ENCODE data around the gene TIGAR. TPM values are rescaled to one million over a fixed set of nuclear protein-coding genes. Genes with fewer than 3 reads are reported as not detected.

Gene TIGAR
- total RNA-seq, 2 experiments from 2014 or later: 10.3 to 12.8 TPM

GRCh38 chr12:4285070-4285469 is 35.9 kb upstream of the TIGAR start:
- H3K4me1 Mint-ChIP-seq (ENCODE audit: low read depth): peaks cover 97% of the 10 kb centered on the region
- intact Hi-C loops (cut with micrococcal nuclease): no loop called here
- H3K4me3 Mint-ChIP-seq: no peak overlapping the region
- no peaks in the 10 kb centered on the region for H3K9me3 Mint-ChIP-seq
- no peak overlapping the region for H3K27ac Mint-ChIP-seq
- DNase-seq: no peak
- CTCF ChIA-PET: interaction anchor here (0.6 to 1.8 kb wide), 2 partner anchors 8 to 181 kb away, joined by 3 to 9 read pairs; no protein-coding TSS in a partner anchor
- H3K36me3 Mint-ChIP-seq (ENCODE audit: low read depth): peaks cover 93% of the 10 kb centered on the region
- H3K27me3 Mint-ChIP-seq (ENCODE audit: low read depth): no peaks in the 10 kb centered on the region

- peak overlapping the region; percentile 71 for H3K27ac Mint-ChIP-seq
- DNase-seq: no peak
- H3K9me3 Mint-ChIP-seq: no peaks in the 10 kb centered on the region
- peaks cover 94% of the 10 kb centered on the region for H3K36me3 Mint-ChIP-seq (ENCODE audit: low read depth)
- H3K27me3 Mint-ChIP-seq (ENCODE audit: low read depth): no peaks in the 10 kb centered on the region
- no peak overlapping the region for H3K4me3 Mint-ChIP-seq
- intact Hi-C loops (cut with micrococcal nuclease): no loop called here
- H3K4me1 Mint-ChIP-seq (ENCODE audit: low read depth): peaks cover 97% of the 10 kb centered on the region
- CTCF ChIA-PET: interaction anchor here (1.8 kb wide), 1 partner anchor 9 kb away, joined by 9 read pairs; no protein-coding TSS in a partner anchor
Observed at GRCh38 chr12:4286228-4286627, 34.8 kb upstream of the TIGAR start.

- intact Hi-C loops (cut with micrococcal nuclease): no loop called here
- H3K4me3 Mint-ChIP-seq: no peak overlapping the region
- peaks cover 96% of the 10 kb centered on the region for H3K36me3 Mint-ChIP-seq (ENCODE audit: low read depth)
- no peaks in the 10 kb centered on the region for H3K9me3 Mint-ChIP-seq
- H3K4me1 Mint-ChIP-seq (ENCODE audit: low read depth): peaks cover 97% of the 10 kb centered on the region
- H3K27me3 Mint-ChIP-seq (ENCODE audit: low read depth): no peaks in the 10 kb centered on the region
- peak overlapping the region; percentile 83 for H3K27ac Mint-ChIP-seq
- DNase-seq: no peak
- CTCF ChIA-PET: interaction anchor here (0.7 to 1.8 kb wide), 2 partner anchors 10 to 289 kb away, joined by 3 to 9 read pairs; no protein-coding TSS in a partner anchor
Observed at GRCh38 chr12:4286771-4287317, 34.2 kb upstream of the TIGAR start.

- H3K27me3 Mint-ChIP-seq (ENCODE audit: low read depth): no peaks in the 10 kb centered on the region
- CTCF ChIA-PET: interaction anchor here (0.7 to 1.9 kb wide), 2 partner anchors 11 to 290 kb away, joined by 3 to 5 read pairs; no protein-coding TSS in a partner anchor
- DNase-seq: peak; percentile 45
- no peak overlapping the region for H3K4me3 Mint-ChIP-seq
- peaks cover 94% of the 10 kb centered on the region for H3K36me3 Mint-ChIP-seq (ENCODE audit: low read depth)
- H3K9me3 Mint-ChIP-seq: no peaks in the 10 kb centered on the region
- peak overlapping the region; percentile 83 for H3K27ac Mint-ChIP-seq
- intact Hi-C loops (cut with micrococcal nuclease): no loop called here
- H3K4me1 Mint-ChIP-seq (ENCODE audit: low read depth): peaks cover 96% of the 10 kb centered on the region
Observed at GRCh38 chr12:4287325-4288211, 33.4 kb upstream of the TIGAR start.

GRCh38 chr12:4288296-4289131 is 32.5 kb upstream of the TIGAR start:
- Mint-ChIP-seq H3K27me3 (ENCODE audit: low read depth) (no peaks in the 10 kb centered on the region), H3K4me1 (ENCODE audit: low read depth) (peaks cover 96% of the 10 kb centered on the region), H3K4me3 (no peak overlapping the region), H3K27ac (peak overlapping the region; percentile 83), H3K9me3 (no peaks in the 10 kb centered on the region), H3K36me3 (ENCODE audit: low read depth) (peaks cover 93% of the 10 kb centered on the region)
- intact Hi-C loops (cut with micrococcal nuclease): no loop called here
- CTCF ChIA-PET: interaction anchor here (0.6 to 1.9 kb wide), 2 partner anchors 12 to 41 kb away, joined by 4 to 5 read pairs; no protein-coding TSS in a partner anchor
- no peak for DNase-seq

- Mint-ChIP-seq H3K9me3 (no peaks in the 10 kb centered on the region), H3K36me3 (ENCODE audit: low read depth) (peaks cover 94% of the 10 kb centered on the region), H3K4me1 (ENCODE audit: low read depth) (peaks cover 94% of the 10 kb centered on the region), H3K27me3 (ENCODE audit: low read depth) (no peaks in the 10 kb centered on the region), H3K27ac (peak overlapping the region; percentile 71), H3K4me3 (peak overlapping the region; percentile 8)
- CTCF ChIA-PET: interaction anchor here (0.6 to 1.9 kb wide), 3 partner anchors 13 to 194 kb away, joined by 3 to 5 read pairs (median 5); no protein-coding TSS in a partner anchor
- no peak for DNase-seq
- intact Hi-C loops (cut with micrococcal nuclease): no loop called here
Observed at GRCh38 chr12:4289231-4289878, 31.7 kb upstream of the TIGAR start.

- Mint-ChIP-seq H3K27me3 (ENCODE audit: low read depth) (no peaks in the 10 kb centered on the region), H3K27ac (peak overlapping the region; percentile 50), H3K9me3 (no peaks in the 10 kb centered on the region), H3K36me3 (ENCODE audit: low read depth) (peaks cover 94% of the 10 kb centered on the region), H3K4me3 (peak overlapping the region; percentile 8), H3K4me1 (ENCODE audit: low read depth) (peaks cover 95% of the 10 kb centered on the region)
- CTCF ChIA-PET: interaction anchor here (0.6 kb wide), 1 partner anchor 27 kb away, joined by 3 read pairs; no protein-coding TSS in a partner anchor
- intact Hi-C loops (cut with micrococcal nuclease): no loop called here
- no peak for DNase-seq
Observed at GRCh38 chr12:4289998-4290790, 30.8 kb upstream of the TIGAR start.

- intact Hi-C loops (cut with micrococcal nuclease): no loop called here
- Mint-ChIP-seq H3K4me1 (ENCODE audit: low read depth) (peaks cover 84% of the 10 kb centered on the region), H3K27me3 (ENCODE audit: low read depth) (no peaks in the 10 kb centered on the region), H3K4me3 (no peak overlapping the region), H3K9me3 (no peaks in the 10 kb centered on the region), H3K27ac (peak overlapping the region; percentile 92), H3K36me3 (ENCODE audit: low read depth) (peaks cover 92% of the 10 kb centered on the region)
- no peak for DNase-seq
- CTCF ChIA-PET: interaction anchor here (0.9 to 1.7 kb wide), 4 partner anchors 11 to 298 kb away, joined by 3 to 7 read pairs (median 4); no protein-coding TSS in a partner anchor
Observed at GRCh38 chr12:4292341-4293073, 28.5 kb upstream of the TIGAR start.

- H3K27ac Mint-ChIP-seq: peak overlapping the region; percentile 92
- no peaks in the 10 kb centered on the region for H3K9me3 Mint-ChIP-seq
- CTCF ChIA-PET: interaction anchor here (0.7 to 1.7 kb wide), 4 partner anchors 34 to 299 kb away, joined by 3 to 8 read pairs (median 4); no protein-coding TSS in a partner anchor
- DNase-seq: peak; percentile 63
- peaks cover 75% of the 10 kb centered on the region for H3K4me1 Mint-ChIP-seq (ENCODE audit: low read depth)
- H3K4me3 Mint-ChIP-seq: peak overlapping the region; percentile 44
- intact Hi-C loops (cut with micrococcal nuclease): no loop called here
- H3K36me3 Mint-ChIP-seq (ENCODE audit: low read depth): peaks cover 91% of the 10 kb centered on the region
- H3K27me3 Mint-ChIP-seq (ENCODE audit: low read depth): no peaks in the 10 kb centered on the region
Observed at GRCh38 chr12:4293299-4293965, 27.6 kb upstream of the TIGAR start.

- peak overlapping the region; percentile 44 for H3K4me3 Mint-ChIP-seq
- no peaks in the 10 kb centered on the region for H3K9me3 Mint-ChIP-seq
- H3K27me3 Mint-ChIP-seq (ENCODE audit: low read depth): no peaks in the 10 kb centered on the region
- DNase-seq: no peak
- peaks cover 91% of the 10 kb centered on the region for H3K36me3 Mint-ChIP-seq (ENCODE audit: low read depth)
- CTCF ChIA-PET: interaction anchor here (0.7 to 1.7 kb wide), 5 partner anchors 17 to 397 kb away, joined by 4 to 8 read pairs (median 4); no protein-coding TSS in a partner anchor
- peaks cover 68% of the 10 kb centered on the region for H3K4me1 Mint-ChIP-seq (ENCODE audit: low read depth)
- H3K27ac Mint-ChIP-seq: peak overlapping the region; percentile 92
- intact Hi-C loops (cut with micrococcal nuclease): no loop called here
Observed at GRCh38 chr12:4293966-4294505, 27.0 kb upstream of the TIGAR start.

Measured in activated naive CD4-positive, alpha-beta T cell treated with anti-CD3 and anti-CD28 coated beads for 36 hours (primary cell).